22Rv1 (cell line): Measurements from ENCODE around the gene RNF166.

ENCODE experiments used
- H3K27ac ChIP-seq: fragments of 450-650 bp; 2 replicates; pipeline ENCODE4 v1.5.1; 2017
- CTCF ChIP-seq: fragments of 450-650 bp; IDR thresholded peaks from 2 replicates; pipeline ENCODE4 v1.5.1; 2017; ENCODE audit warnings: mild to moderate bottlenecking
- ZFX ChIP-seq: fragments of 450-650 bp; IDR thresholded peaks from 2 replicates; pipeline ENCODE4 v1.6.1; 2017; ENCODE audit warnings: antibody characterized with exemption, borderline replicate concordance

The RNF166 gene

GRCh38 chr16:88653596-88654362 is 52.4 kb downstream of the RNF166 start:
- no peak overlapping the region for H3K27ac ChIP-seq
- TF ChIP-seq ZFX = no peak
- TF ChIP-seq CTCF = no peak

GRCh38 chr16:88653101-88653500 is 53.1 kb downstream of the RNF166 start:
- H3K27ac ChIP-seq = no peak overlapping the region
- no peak for TF ChIP-seq ZFX

- no peak for TF ChIP-seq ZFX
- no peak for TF ChIP-seq CTCF
- H3K27ac ChIP-seq = no peak overlapping the region
These were observed 53.5 kb downstream of the RNF166 start for GRCh38 chr16:88652762-88653063.

- no peak for TF ChIP-seq ZFX
- no peak for TF ChIP-seq CTCF
- no peak overlapping the region for H3K27ac ChIP-seq
These were observed 54.0 kb downstream of the RNF166 start for GRCh38 chr16:88651989-88652761.

GRCh38 chr16:88651276-88651988 is 54.8 kb downstream of the RNF166 start:
- TF ChIP-seq ZFX (no peak), CTCF (no peak)
- H3K27ac ChIP-seq = no peak overlapping the region

GRCh38 chr16:88650749-88651275 is 55.4 kb downstream of the RNF166 start, which contains the start of gene CYBA:
Gene CYBA, minus strand, starts transcription at chr16:88651053. Its CDS starts 40 bp downstream, at chr16:88651013.
- H3K27ac ChIP-seq = peak within 1 kb of the TSS; percentile 26; the same call in 1 of the 2 replicates
- TF ChIP-seq ZFX (no peak), CTCF (no peak)

- peak overlapping the region; percentile 26 for H3K27ac ChIP-seq
- no peak for TF ChIP-seq CTCF
- no peak for TF ChIP-seq ZFX
These were observed 56.1 kb downstream of the RNF166 start for GRCh38 chr16:88649924-88650748.
